H1 (cell line): ENCODE data around the gene PLEKHG1. TPM values are rescaled to one million over a fixed set of nuclear protein-coding genes. Genes with fewer than 3 reads are reported as not detected.

Experiments used
- CTCF ChIA-PET: fragments of 300-600 bp; sonication (Branson Sonifier 250); formaldehyde crosslinking; loops from one replicate; lab custom pipeline; 2021; ENCODE audit not compliant: partially characterized antibody; lab: Charles Lee
- POLR2A ChIA-PET: fragments of 300-600 bp; sonication (Branson Sonifier 250); formaldehyde crosslinking; loops from one replicate; lab custom pipeline; 2021; ENCODE audit warnings: inconsistent platforms; ENCODE audit not compliant: partially characterized antibody; lab: Charles Lee
- DNase-seq, 2 experiments: peaks; one replicate each; pipeline versions ENCODE4 v3.0.0 to v3.0.0-alpha.2; 2010 to 2022; ENCODE audit warnings: low spot score in 2 of 2, low read depth in 1 of 2, mixed read lengths in 1 of 2
- FAIRE-seq: peaks from 2 replicates; lab custom pipeline; 2011; peaks lifted over from hg19 to GRCh38; lab: Jason Lieb, UNC
- H2AFZ ChIP-seq: 2 replicates; pipeline ENCODE4 v1.8.1; 2012; ENCODE audit warnings: low read length, inconsistent platforms
- H2AK5ac ChIP-seq: 2 replicates; pipeline ENCODE4 v1.6.1; 2013; ENCODE audit warnings: low read depth, low read length
- H2BK120ac ChIP-seq: replicated peaks from 2 replicates; pipeline ENCODE3; 2013; ENCODE audit warnings: low read depth, low read length, inconsistent platforms
- H2BK12ac ChIP-seq: 2 replicates; pipeline ENCODE4 v1.6.1; 2013; ENCODE audit warnings: low read depth, low read length
- H2BK15ac ChIP-seq: 2 replicates; pipeline ENCODE4 v1.6.1; 2013; ENCODE audit warnings: low read length
- H2BK20ac ChIP-seq: 2 replicates; pipeline ENCODE4 v1.6.1; 2013; ENCODE audit warnings: low read length
- H2BK5ac ChIP-seq: 2 replicates; pipeline ENCODE4 v1.6.1; 2013; ENCODE audit warnings: low read depth, low read length
- H3K14ac ChIP-seq: 2 replicates; pipeline ENCODE4 v1.6.1; 2013; ENCODE audit warnings: inconsistent platforms; ENCODE audit not compliant: insufficient read length
- H3K18ac ChIP-seq: 2 replicates; pipeline ENCODE4 v1.6.1; 2013; ENCODE audit warnings: low read length; ENCODE audit errors: extremely low read depth
- H3K23ac ChIP-seq: 2 replicates; pipeline ENCODE4 v1.6.1; 2013; ENCODE audit warnings: inconsistent platforms; ENCODE audit not compliant: insufficient read length
- H3K23me2 ChIP-seq: 2 replicates; pipeline ENCODE4 v1.6.1; 2013; ENCODE audit warnings: low read depth, low read length
- H3K27ac ChIP-seq: 2 replicates; pipeline ENCODE4 v1.6.1; 2011; ENCODE audit warnings: low read depth, low read length, inconsistent platforms
- H3K27me3 ChIP-seq, 4 experiments: replicated peaks in 1 of 4; 1 replicate in 1 of 4; 2 replicates in 3 of 4; pipeline versions ENCODE4 v1.6.1 to v1.8.1; 2011 to 2013; ENCODE audit warnings: low read length in 3 of 4, mild to moderate bottlenecking in 3 of 4, inconsistent platforms in 2 of 4, mixed read lengths in 2 of 4, moderate library complexity in 1 of 4; ENCODE audit not compliant: control insufficient read depth in 3 of 4, insufficient read depth in 3 of 4; ENCODE audit errors: extremely low read depth in 1 of 4
- H3K36me3 ChIP-seq, 4 experiments: 2 replicates each; pipeline versions ENCODE4 v1.6.1 to v1.8.1; 2011 to 2013; ENCODE audit warnings: mild to moderate bottlenecking in 4 of 4, low read length in 3 of 4, moderate library complexity in 2 of 4, control low read depth in 1 of 4, inconsistent platforms in 1 of 4; ENCODE audit not compliant: insufficient read depth in 4 of 4, control insufficient read depth in 2 of 4
- H3K4ac ChIP-seq: replicated peaks from 2 replicates; pipeline ENCODE3; 2013; ENCODE audit warnings: low read length, low read depth, mixed read lengths, inconsistent platforms; ENCODE audit not compliant: insufficient read length
- H3K4me1 ChIP-seq, 4 experiments: replicated peaks in 1 of 4; 1 replicate in 1 of 4; 2 replicates in 3 of 4; pipeline versions ENCODE4 v1.6.1 to v1.8.1; 2011 to 2013; ENCODE audit warnings: low read length in 3 of 4, inconsistent platforms in 2 of 4, mixed read lengths in 1 of 4; ENCODE audit not compliant: insufficient read depth in 4 of 4, control insufficient read depth in 3 of 4
- H3K4me2 ChIP-seq, 2 experiments: 2 replicates each; pipeline versions ENCODE4 v1.6.1 to v1.8.1; 2011 to 2013; ENCODE audit warnings: low read depth in 2 of 2, low read length in 2 of 2, control low read depth in 1 of 2, inconsistent platforms in 1 of 2, mild to moderate bottlenecking in 1 of 2; ENCODE audit not compliant: insufficient read depth in 1 of 2
- H3K4me3 ChIP-seq, 4 experiments: fragments of 200-600, 300-600 bp in 1 of 4; sonication (generic), shearing (Covaris generic), sonication (Bioruptor Twin) in 1 of 4; 2 replicates each; pipeline versions ENCODE4 v1.5.1 to v1.8.1; 2011 to 2016; ENCODE audit warnings: low read length in 4 of 4, low read depth in 3 of 4, control low read depth in 2 of 4, inconsistent platforms in 2 of 4, mild to moderate bottlenecking in 2 of 4, mixed read lengths in 1 of 4, moderate library complexity in 1 of 4; ENCODE audit not compliant: insufficient read depth in 2 of 4; ENCODE audit errors: extremely low read depth in 1 of 4
- H3K56ac ChIP-seq: replicated peaks from 2 replicates; pipeline ENCODE3; 2013; ENCODE audit warnings: low read depth, mild to moderate bottlenecking, mixed read lengths, low read length, inconsistent platforms; ENCODE audit not compliant: insufficient read length
- H3K79me1 ChIP-seq: 2 replicates; pipeline ENCODE4 v1.6.1; 2013; ENCODE audit warnings: low read depth, low read length, control low read depth
- H3K79me2 ChIP-seq, 2 experiments: 2 replicates each; pipeline versions ENCODE4 v1.6.1 to v1.8.1; 2012 to 2013; ENCODE audit warnings: low read length in 2 of 2, mild to moderate bottlenecking in 2 of 2, inconsistent platforms in 1 of 2; ENCODE audit not compliant: insufficient read depth in 2 of 2, control insufficient read depth in 1 of 2
- H3K9ac ChIP-seq, 4 experiments: replicated peaks in 1 of 4; 1 replicate in 1 of 4; 2 replicates in 3 of 4; pipeline versions ENCODE4 v1.6.1 to v1.8.1; 2011 to 2013; ENCODE audit warnings: low read depth in 3 of 4, low read length in 3 of 4, control low read depth in 2 of 4, mild to moderate bottlenecking in 2 of 4, moderate library complexity in 2 of 4, inconsistent platforms in 1 of 4; ENCODE audit errors: extremely low read depth in 1 of 4
- H3K9me3 ChIP-seq, 2 experiments: 2 replicates each; pipeline versions ENCODE4 v1.6.1 to v1.8.1; 2012 to 2013; ENCODE audit warnings: mild to moderate bottlenecking in 2 of 2, moderate library complexity in 2 of 2, control low read depth in 1 of 2, inconsistent platforms in 1 of 2, low read depth in 1 of 2, low read length in 1 of 2, mixed read lengths in 1 of 2; ENCODE audit not compliant: insufficient read depth in 2 of 2
- H4K20me1 ChIP-seq, 2 experiments: replicated peaks in 1 of 2; 2 replicates each; pipeline versions ENCODE3 to v1.8.1; 2011 to 2013; ENCODE audit warnings: inconsistent platforms in 2 of 2, low read length in 2 of 2, mild to moderate bottlenecking in 1 of 2; ENCODE audit not compliant: insufficient read depth in 2 of 2, control insufficient read depth in 1 of 2
- H4K5ac ChIP-seq: 2 replicates; pipeline ENCODE4 v1.6.1; 2013; ENCODE audit warnings: low read length, low read depth, mixed read lengths, inconsistent platforms; ENCODE audit not compliant: insufficient read length
- H4K8ac ChIP-seq: 2 replicates; pipeline ENCODE4 v1.8.0; 2013; ENCODE audit warnings: mild to moderate bottlenecking, moderate library complexity, low read length, inconsistent platforms; ENCODE audit not compliant: insufficient read depth; ENCODE audit errors: extremely low read depth
- H4K91ac ChIP-seq: replicated peaks from 2 replicates; pipeline ENCODE3; 2013; ENCODE audit warnings: low read length, mixed read lengths, inconsistent platforms; ENCODE audit not compliant: insufficient read length
- CTCF ChIP-seq, 3 experiments: IDR thresholded peaks; 1 replicate in 2 of 3; 2 replicates in 1 of 3; pipeline versions ENCODE4 v1.5.1 to v1.6.1; 2011; ENCODE audit warnings: low read length in 3 of 3, mild to moderate bottlenecking in 3 of 3, inconsistent platforms in 2 of 3, low read depth in 1 of 3, moderate library complexity in 1 of 3; ENCODE audit not compliant: insufficient read depth in 1 of 3; ENCODE audit errors: control extremely low read depth in 1 of 3
- GTF2F1 ChIP-seq: IDR thresholded peaks from 2 replicates; pipeline ENCODE4 v1.6.1; 2012; ENCODE audit warnings: low read depth, low read length, improper control_type of control experiment, borderline replicate concordance
- HDAC2 ChIP-seq, 2 experiments: fragments of 300-600 bp in 1 of 2; sonication (generic) in 1 of 2; IDR thresholded peaks; 2 replicates each; pipeline ENCODE4 v1.6.1; 2011 to 2012; ENCODE audit warnings: low read depth in 2 of 2, low read length in 2 of 2, mild to moderate bottlenecking in 2 of 2, moderate library complexity in 2 of 2, borderline replicate concordance in 1 of 2, inconsistent platforms in 1 of 2
- MAFK ChIP-seq: IDR thresholded peaks from 2 replicates; pipeline ENCODE4 v1.6.1; 2012; ENCODE audit warnings: low read depth, mild to moderate bottlenecking, improper control_type of control experiment, low read length
- NRF1 ChIP-seq: IDR thresholded peaks from 2 replicates; pipeline ENCODE4 v1.6.1; 2011; ENCODE audit warnings: mild to moderate bottlenecking, low read depth, low read length, improper control_type of control experiment
- PHF8 ChIP-seq: fragments of 200-600 bp; sonication (generic); conservative IDR thresholded peaks from 2 replicates; pipeline ENCODE4 v1.7.1; 2012; ENCODE audit warnings: low read depth, mild to moderate bottlenecking, inconsistent platforms, low read length, moderate library complexity
- POLR2AphosphoS5 ChIP-seq: IDR thresholded peaks from 2 replicates; pipeline ENCODE4 v1.6.1; 2011; ENCODE audit warnings: low read depth, low read length
- SIRT6 ChIP-seq: IDR thresholded peaks from one replicate; pipeline ENCODE4 v1.7.1; 2012; ENCODE audit warnings: low read length, inconsistent platforms
- SP1 ChIP-seq: IDR thresholded peaks from 2 replicates; pipeline ENCODE4 v1.6.1; 2011; ENCODE audit warnings: low read depth, low read length
- TAF7 ChIP-seq: optimal IDR thresholded peaks from 2 replicates; pipeline ENCODE3; 2011; ENCODE audit warnings: low read depth, mild to moderate bottlenecking, inconsistent platforms, low read length, moderate library complexity, borderline replicate concordance
- USF2 ChIP-seq: IDR thresholded peaks from 2 replicates; pipeline ENCODE4 v1.6.1; 2011; ENCODE audit warnings: low read length, improper control_type of control experiment
- WGBS, 2 experiments: shearing (Covaris generic) in 1 of 2; methylation state at CpG; one replicate each; pipeline versions ENCODE4 v1.1.6 to v1.1.7; 2013 to 2015; ENCODE audit warnings: low lambda C conversion rate in 2 of 2, mixed read lengths in 2 of 2, inconsistent platforms in 1 of 2, low coverage in 1 of 2, missing lambda C conversion rate in 1 of 2; ENCODE audit not compliant: insufficient replicate concordance in 2 of 2, insufficient coverage in 1 of 2, insufficient read length in 1 of 2; ENCODE audit errors: extremely low coverage in 1 of 2, missing lambda C conversion rate in 1 of 2; 5-methylcytosine and 5-hydroxymethylcytosine counted together
- polyA plus RNA-seq, 7 experiments: library from polyadenylated mRNA; depleted of rRNA in 3 of 7; stranded (reverse) in 5 of 7; unstranded in 2 of 7; fragments of >200 nt in 5 of 7; fragments of 200-250 nt in 2 of 7; gene quantifications; 1 replicate in 5 of 7; 2 replicates in 1 of 7; 4 replicates in 1 of 7; pipeline versions ENCODE4 v1.2.1 to v1.2.3, GENCODE V29; 2011 to 2013; ENCODE audit warnings: missing spikeins in 2 of 7, mixed read lengths in 2 of 7
- total RNA-seq: library from RNA; stranded (reverse); fragmentation: NEBNext Ultra II Directional; extraction: Animal tissue kit (Norgen Biotek cat#: 25700); gene quantifications from 2 replicates; pipeline ENCODE4 v1.2.1, GENCODE V29; 2021

The PLEKHG1 gene
- total and polyA plus RNA-seq, 2 of the 8 experiments (the other 6 are each of a cell fraction or from before 2014, with no cell fraction given): 0.94 to 2.2 TPM

GRCh38 chr6:150620244-150620643, 20.6 kb downstream of the PLEKHG1 start:
- Histone ChIP-seq H2BK5ac (no peak overlapping the region), H2BK15ac (no peak overlapping the region), H3K79me2 (no peaks in the 10 kb centered on the region), H2BK12ac (no peak overlapping the region), H4K91ac (no peak overlapping the region), H2BK20ac (no peak overlapping the region), H3K23me2 (no peaks in the 10 kb centered on the region), H3K9ac (no peak overlapping the region), H3K4me1 (peaks cover 0 to 3% (median 0%) of the 10 kb centered on the region in 4 experiments; a peak in 1 of 7 replicates), H3K9me3 (no peaks in the 10 kb centered on the region), H3K4me3 (no peak overlapping the region), H3K27ac (no peak overlapping the region), H4K20me1 (no peaks in the 10 kb centered on the region), H3K27me3 (no peaks in the 10 kb centered on the region), H2AK5ac (no peak overlapping the region), H4K5ac (no peak overlapping the region), H3K18ac (no peak overlapping the region), H3K4ac (no peak overlapping the region), H3K79me1 (no peaks in the 10 kb centered on the region), H3K23ac (no peak overlapping the region), H3K4me2 (no peak overlapping the region), H4K8ac (no peak overlapping the region), H2BK120ac (no peak overlapping the region), H3K36me3 (no peaks in the 10 kb centered on the region), H2AFZ (no peak overlapping the region), H3K56ac (no peak overlapping the region), H3K14ac (no peak overlapping the region)
- 88% methylated on average over 3 of the region's 3 CpGs; no CpG with 5 or more reads in 1 of the 2 experiments for whole genome bisulfite sequencing, 2 experiments
- FAIRE-seq (no peak), DNase-seq (no peak)
- ChIA-PET POLR2A (no interaction called here), CTCF (interaction anchor here (1.1 kb wide), 1 partner anchor 202 kb away, joined by 3 read pairs; no protein-coding TSS in a partner anchor)
- no peak for TF ChIP-seq SP1
- TF ChIP-seq NRF1: no peak
- no peak for TF ChIP-seq USF2
- no peak for TF ChIP-seq GTF2F1
- no peak for TF ChIP-seq POLR2AphosphoS5
- no peak for TF ChIP-seq CTCF (IDR thresholded peaks at IDR 0.05; ENCODE audit: control extremely low read depth in 1 of 3, insufficient read depth in 1 of 3, low read depth in 1 of 3, low read length in 3 of 3)
- TF ChIP-seq PHF8: no peak
- no peak for TF ChIP-seq SIRT6
- no peak for TF ChIP-seq TAF7
- no peak for TF ChIP-seq HDAC2 (IDR thresholded peaks at IDR 0.05; ENCODE audit: borderline replicate concordance in 1 of 2, low read depth in 2 of 2, low read length in 2 of 2)
- no peak for TF ChIP-seq MAFK
